ENCODE results near the gene KDELR3.

KDELR3 gene

GRCh38 chr22:38462960-38463784, 4.7 kb upstream of the KDELR3 start (continued):
- no peak for TF ChIP-seq ZNF148 (tag by site-specific recombination; IDR thresholded peaks at IDR 0.05; ENCODE audit: borderline replicate concordance)
- TF ChIP-seq ZNF639 (tag by site-specific recombination; IDR thresholded peaks at IDR 0.05): 0 out of 2 replicates have a peak, but pooled peaks have one; percentile 43
- TF ChIP-seq SP2 (tag by site-specific recombination; IDR thresholded peaks at IDR 0.05): peak; percentile 80
- no peak for TF ChIP-seq ZNF785 (tag by site-specific recombination; IDR thresholded peaks at IDR 0.05)
- TF ChIP-seq ZNF626 (tag by site-specific recombination; IDR thresholded peaks at IDR 0.05): no peak
- no peak for TF ChIP-seq ZNF121 (tag by site-specific recombination; IDR thresholded peaks at IDR 0.05)
- TF ChIP-seq ZNF571 (tag by site-specific recombination; IDR thresholded peaks at IDR 0.05): no peak
- TF ChIP-seq ZNF350 (tag by site-specific recombination; IDR thresholded peaks at IDR 0.05): no peak
- TF ChIP-seq ZBTB7A (tag by site-specific recombination; IDR thresholded peaks at IDR 0.05; ENCODE audit: low read depth): no peak
- no peak for TF ChIP-seq ZNF146 (tag by site-specific recombination; IDR thresholded peaks at IDR 0.05)
- no peak for TF ChIP-seq ZBTB49 (tag by site-specific recombination; IDR thresholded peaks at IDR 0.05; ENCODE audit: low read depth)
- TF ChIP-seq ZNF19 (tag by site-specific recombination; IDR thresholded peaks at IDR 0.05; ENCODE audit: low read depth): no peak
- peak; percentile 53; the same call in 1 of the 2 replicates for TF ChIP-seq KLF10 (tag by site-specific recombination; IDR thresholded peaks at IDR 0.05)
- no peak for TF ChIP-seq OSR2 (tag by site-specific recombination; IDR thresholded peaks at IDR 0.05)
- peak; percentile 79 for TF ChIP-seq ZNF335 (tag by site-specific recombination; conservative IDR thresholded peaks at IDR 0.05)
- TF ChIP-seq ZBTB6 (tag by site-specific recombination; IDR thresholded peaks at IDR 0.05): peak; percentile 60; the same call in 1 of the 2 replicates
- no peak for TF ChIP-seq GLI4 (tag by site-specific recombination; IDR thresholded peaks at IDR 0.05)
- peak; percentile 47 for TF ChIP-seq GLIS1 (tag by site-specific recombination; IDR thresholded peaks at IDR 0.05)
- 0 out of 2 replicates have a peak, but pooled peaks have one; percentile 36 for TF ChIP-seq ZNF391 (tag by site-specific recombination; IDR thresholded peaks at IDR 0.05; ENCODE audit: borderline replicate concordance, low read depth)
- TF ChIP-seq ZNF510 (tag by site-specific recombination; IDR thresholded peaks at IDR 0.05; ENCODE audit: insufficient replicate concordance): no peak

Measured in HEK293 (cell line).